Measurements from ENCODE around the gene C2CD2. TPM values are rescaled to one million over a fixed set of nuclear protein-coding genes. Genes with fewer than 3 reads are reported as not detected.

C2CD2 gene
- total RNA-seq, 2 experiments from 2014 or later, result 6.2 to 7.1 TPM

DNA sequence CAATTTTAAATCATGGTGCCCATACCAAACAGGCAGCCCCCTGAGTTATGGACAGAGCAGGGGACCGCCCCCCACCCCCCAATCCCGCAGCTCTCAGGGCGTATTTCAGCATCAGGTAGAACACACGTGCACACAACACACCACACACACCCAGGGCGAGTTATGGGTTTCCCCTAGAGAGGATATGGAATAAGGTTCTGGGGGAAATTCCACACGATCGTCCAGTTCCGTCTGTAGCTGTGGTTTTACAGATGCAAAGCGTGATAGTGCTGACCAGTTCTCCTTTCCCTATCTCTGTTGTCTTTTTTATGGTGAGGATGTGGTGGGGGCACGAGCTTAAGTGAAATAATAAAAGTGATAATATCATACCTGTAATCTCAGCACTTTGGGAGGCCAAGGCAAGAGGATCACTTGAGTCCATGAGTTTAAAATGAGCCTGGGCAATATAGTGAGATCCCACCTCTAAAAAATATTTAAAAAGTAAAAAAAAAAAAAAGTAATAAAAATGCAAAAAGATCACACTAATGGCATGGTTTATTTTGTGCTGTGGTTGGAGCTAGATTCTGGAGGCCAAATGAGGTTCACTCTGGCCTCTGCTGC, 25.1 kb downstream of the C2CD2 start:
- Mint-ChIP-seq H3K4me3 (no peak overlapping the region), H3K9me3 (no peaks in the 10 kb centered on the region), H3K4me1 (ENCODE audit: low read depth) (peaks cover 45% of the 10 kb centered on the region), H3K27ac (no peak overlapping the region), H3K36me3 (ENCODE audit: low read depth) (no peaks in the 10 kb centered on the region), H3K27me3 (peaks cover 9% of the 10 kb centered on the region)
- intact Hi-C loops (cut with micrococcal nuclease), result no loop called here
- ATAC-seq (no peak), DNase-seq (no peak)
- no peak for TF ChIP-seq CTCF (IDR thresholded peaks at IDR 0.05)
- ChIA-PET POLR2A (interaction anchor here (1.0 kb wide), 1 partner anchor 81 kb away, joined by 3 read pairs; no protein-coding TSS in a partner anchor), CTCF (interaction anchor here (1.2 to 1.7 kb wide), 3 partner anchors 29 to 189 kb away, joined by 3 to 7 read pairs (median 3); no protein-coding TSS in a partner anchor)

DNA sequence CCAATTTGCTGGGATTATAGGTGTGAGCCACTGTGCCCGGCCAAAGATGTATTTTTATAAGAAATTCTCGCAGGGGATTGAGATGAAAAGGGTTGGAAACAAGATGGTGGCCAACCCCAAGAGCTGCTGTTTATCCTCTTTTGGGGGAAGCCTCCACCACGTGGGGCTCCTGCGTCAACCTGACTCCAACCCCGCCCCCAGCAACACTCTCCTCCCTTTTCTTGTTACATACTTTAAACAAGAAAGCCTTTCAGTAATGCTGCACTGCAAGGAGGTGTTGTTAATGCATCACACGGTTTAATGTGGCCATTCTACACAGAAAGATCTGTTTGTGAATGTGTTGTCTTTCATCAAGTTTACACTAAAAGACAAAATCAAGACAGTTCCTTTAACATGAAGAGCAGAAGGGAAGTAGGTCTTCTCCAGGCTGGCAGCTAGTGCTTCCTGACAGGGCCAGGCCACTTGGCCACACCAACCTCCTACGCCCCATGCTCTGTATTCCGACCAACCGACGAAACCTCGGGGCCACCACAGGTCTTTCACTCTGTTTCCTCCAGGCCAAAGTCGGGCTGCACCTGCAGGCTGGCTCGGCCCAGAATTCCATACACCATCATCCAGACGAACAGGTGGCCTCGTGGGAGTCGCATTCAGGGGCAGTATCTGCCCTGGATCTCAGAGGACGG, 25.9 kb downstream of the C2CD2 start:
- Mint-ChIP-seq H3K4me3 (no peak overlapping the region), H3K27me3 (peaks cover 5% of the 10 kb centered on the region), H3K9me3 (no peaks in the 10 kb centered on the region), H3K36me3 (ENCODE audit: low read depth) (no peaks in the 10 kb centered on the region), H3K27ac (no peak overlapping the region), H3K4me1 (ENCODE audit: low read depth) (peaks cover 45% of the 10 kb centered on the region)
- DNase-seq (peak; percentile 54), ATAC-seq (no peak)
- no peak for TF ChIP-seq CTCF (IDR thresholded peaks at IDR 0.05)
- ChIA-PET CTCF (interaction anchor here (1.4 to 1.7 kb wide), 2 partner anchors 28 to 190 kb away, joined by 3 to 7 read pairs; no protein-coding TSS in a partner anchor), POLR2A (interaction anchor here (2.5 kb wide), 1 partner anchor 50 kb away, joined by 6 read pairs; no protein-coding TSS in a partner anchor)
- intact Hi-C loops (cut with micrococcal nuclease), result no loop called here

- H3K27me3 Mint-ChIP-seq, result no peaks in the 10 kb centered on the region
- no peaks in the 10 kb centered on the region for H3K36me3 Mint-ChIP-seq (ENCODE audit: low read depth)
- H3K27ac Mint-ChIP-seq, result peak overlapping the region; percentile 96
- ChIA-PET CTCF (interaction anchor here (0.7 to 1.6 kb wide), 5 partner anchors 31 to 182 kb away, joined by 3 to 4 read pairs (median 3); no protein-coding TSS in a partner anchor), POLR2A (interaction anchor here (0.6 to 2.5 kb wide), 5 partner anchors 14 to 182 kb away, joined by 3 to 6 read pairs (median 3); partner anchors contain the start of gene UMODL1)
- ATAC-seq (peak; percentile 18), DNase-seq (no peak)
- no peaks in the 10 kb centered on the region for H3K9me3 Mint-ChIP-seq
- H3K4me1 Mint-ChIP-seq (ENCODE audit: low read depth), result peaks cover 47% of the 10 kb centered on the region
- peak overlapping the region; percentile 85 for H3K4me3 Mint-ChIP-seq
- no peak for TF ChIP-seq CTCF (IDR thresholded peaks at IDR 0.05)
- intact Hi-C loops (cut with micrococcal nuclease), result no loop called here
These were observed 27.0 kb downstream of the C2CD2 start for GRCh38 chr21:41926807-41927171.

DNA sequence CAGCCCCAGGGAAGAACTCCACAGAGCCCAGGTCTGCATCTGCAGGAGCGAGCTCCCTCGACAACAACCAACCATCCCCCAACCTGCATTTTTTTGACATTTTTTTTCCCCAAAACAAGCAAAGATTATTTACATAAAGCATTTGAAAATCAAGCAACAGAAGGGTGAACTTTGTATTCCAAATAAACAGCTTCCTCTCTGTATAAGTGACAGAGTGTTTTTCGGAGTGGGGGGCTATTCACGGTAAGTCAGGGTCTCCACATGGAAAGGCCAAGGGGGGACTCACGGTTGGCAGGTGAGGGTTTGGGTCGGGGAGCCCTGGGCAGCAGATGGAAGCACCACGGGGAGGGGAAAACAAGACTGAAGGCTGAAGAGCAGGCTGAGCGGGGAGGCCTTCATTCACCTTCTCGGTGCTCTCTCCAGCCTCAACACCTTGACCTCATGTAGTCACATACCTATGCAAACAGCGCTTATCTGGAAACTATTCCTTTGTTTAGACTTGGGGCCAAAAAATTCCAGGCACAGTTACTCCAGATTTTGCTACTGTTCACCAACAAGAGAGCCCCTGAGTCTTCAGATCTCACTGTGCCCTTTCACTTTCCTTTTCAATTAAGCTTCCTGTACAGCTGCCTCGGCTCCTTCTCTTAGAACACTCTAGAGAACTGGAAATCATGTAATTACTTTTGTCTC, 27.6 kb downstream of the C2CD2 start:
- TF ChIP-seq CTCF (IDR thresholded peaks at IDR 0.05), result no peak
- intact Hi-C loops (cut with micrococcal nuclease), result no loop called here
- peak overlapping the region; percentile 85 for H3K4me3 Mint-ChIP-seq
- no peaks in the 10 kb centered on the region for H3K9me3 Mint-ChIP-seq
- H3K27ac Mint-ChIP-seq, result peak overlapping the region; percentile 96
- POLR2A ChIA-PET, result interaction anchor here (0.6 to 2.5 kb wide), 6 partner anchors 15 to 183 kb away, joined by 3 to 6 read pairs (median 4); partner anchors contain the start of genes PRDM15 and UMODL1
- ATAC-seq (peak; percentile 81), DNase-seq (peak; percentile 35)
- H3K36me3 Mint-ChIP-seq (ENCODE audit: low read depth), result no peaks in the 10 kb centered on the region
- CTCF ChIA-PET, result interaction anchor here (0.7 to 3.2 kb wide), 7 partner anchors 30 to 182 kb away, joined by 3 to 9 read pairs (median 4); no protein-coding TSS in a partner anchor
- no peaks in the 10 kb centered on the region for H3K27me3 Mint-ChIP-seq
- H3K4me1 Mint-ChIP-seq (ENCODE audit: low read depth), result peaks cover 51% of the 10 kb centered on the region
